HepG2 (cell line): ENCODE measurements around the gene CALML6. TPM values are rescaled to one million over a fixed set of nuclear protein-coding genes. Genes with fewer than 3 reads are reported as not detected.

Experiments used
- HCFC1 ChIP-seq: fragments of 150-350 bp; IDR thresholded peaks from 2 replicates; pipeline ENCODE4 v1.6.1; 2014; ENCODE audit warnings: low read depth, low read length
- HES4 ChIP-seq: sonication (generic); formaldehyde crosslinking; IDR thresholded peaks from 2 replicates; pipeline ENCODE4 v1.9.0; 2021; ENCODE audit warnings: mild to moderate bottlenecking, missing genetic modification reagents, borderline replicate concordance
- ISX ChIP-seq: sonication (generic); formaldehyde crosslinking; conservative IDR thresholded peaks from 2 replicates; pipeline ENCODE4 v1.5.0; 2020; ENCODE audit warnings: missing genetic modification reagents
- MYNN ChIP-seq: sonication (generic); formaldehyde crosslinking; IDR thresholded peaks from 2 replicates; pipeline ENCODE4 v1.4.0; 2020; ENCODE audit warnings: mild to moderate bottlenecking, low read depth, missing genetic modification reagents
- NAIF1 ChIP-seq: sonication (generic); formaldehyde crosslinking; IDR thresholded peaks from 2 replicates; pipeline ENCODE4 v1.5.0; 2020; ENCODE audit warnings: mild to moderate bottlenecking, missing genetic modification reagents, borderline replicate concordance
- TCF7 ChIP-seq: sonication (generic); IDR thresholded peaks from 2 replicates; pipeline ENCODE4 v1.6.1; 2016; ENCODE audit warnings: antibody characterized with exemption, low read depth
- ZBTB38 ChIP-seq: sonication (generic); formaldehyde crosslinking; IDR thresholded peaks from 2 replicates; pipeline ENCODE4 v1.5.1; 2020; ENCODE audit warnings: mild to moderate bottlenecking, missing genetic modification reagents
- ZMYM3 ChIP-seq: sonication (generic); formaldehyde crosslinking; IDR thresholded peaks from 2 replicates; pipeline ENCODE4 v1.5.1; 2020; ENCODE audit warnings: mild to moderate bottlenecking, missing genetic modification reagents
- ZNF296 ChIP-seq: sonication (generic); formaldehyde crosslinking; conservative IDR thresholded peaks from 2 replicates; pipeline ENCODE4 v1.5.0; 2020; ENCODE audit warnings: mild to moderate bottlenecking, missing genetic modification reagents
- ZNF3 ChIP-seq: IDR thresholded peaks from 2 replicates; pipeline ENCODE4 v1.7.0; 2017; ENCODE audit warnings: inconsistent platforms
- ZNF30 ChIP-seq: sonication (generic); formaldehyde crosslinking; IDR thresholded peaks from 2 replicates; pipeline ENCODE4 v1.5.0; 2020; ENCODE audit warnings: mild to moderate bottlenecking, missing genetic modification reagents
- ZNF331 ChIP-seq: sonication (generic); formaldehyde crosslinking; IDR thresholded peaks from 2 replicates; pipeline ENCODE4 v1.4.0; 2020; ENCODE audit warnings: missing genetic modification reagents
- ZNF33B ChIP-seq: sonication (generic); formaldehyde crosslinking; IDR thresholded peaks from 2 replicates; pipeline ENCODE4 v1.5.1; 2020; ENCODE audit warnings: mild to moderate bottlenecking, missing genetic modification reagents
- ZNF557 ChIP-seq: sonication (generic); formaldehyde crosslinking; IDR thresholded peaks from 2 replicates; pipeline ENCODE4 v1.4.0; 2020; ENCODE audit warnings: missing genetic modification reagents
- ZNF564 ChIP-seq: sonication (generic); formaldehyde crosslinking; IDR thresholded peaks from 2 replicates; pipeline ENCODE4 v1.8.1; 2023; ENCODE audit warnings: mild to moderate bottlenecking, missing genetic modification reagents
- ZNF879 ChIP-seq: sonication (generic); formaldehyde crosslinking; IDR thresholded peaks from 2 replicates; pipeline ENCODE4 v1.8.1; 2023; ENCODE audit warnings: missing genetic modification reagents
- ZSCAN25 ChIP-seq: sonication (generic); formaldehyde crosslinking; IDR thresholded peaks from 2 replicates; pipeline ENCODE4 v1.8.0; 2022; ENCODE audit warnings: mild to moderate bottlenecking, missing genetic modification reagents
- ZSCAN9 ChIP-seq: IDR thresholded peaks from 2 replicates; pipeline ENCODE4 v1.6.1; 2016; ENCODE audit warnings: borderline replicate concordance
- polyA plus RNA-seq, 8 experiments: library from polyadenylated mRNA; depleted of rRNA in 3 of 8; stranded (reverse) in 7 of 8; unstranded in 1 of 8; fragments of >200 nt; fragmentation: Illumina TruSeq in 4 of 8; extraction: Trizol in 4 of 8; gene quantifications; 2 replicates each; pipeline versions ENCODE4 v1.2.1 to v1.2.3, GENCODE V29; 2011 to 2016; ENCODE audit warnings: low read depth in 4 of 8, missing spikeins in 1 of 8, mixed read lengths in 1 of 8; ENCODE audit not compliant: insufficient read depth in 1 of 8
- total RNA-seq, 5 experiments: library from RNA; depleted of rRNA; stranded (reverse); fragments of >200 nt; fragmentation: Illumina TruSeq; extraction: Trizol; gene quantifications; 2 replicates each; pipeline ENCODE4 v1.2.3, GENCODE V29; 2016; ENCODE audit warnings: low read depth in 1 of 5
- TF ChIP-seq, protein P1 (sequence below): sonication (generic); formaldehyde crosslinking; IDR thresholded peaks from 2 replicates; pipeline ENCODE4 v1.8.0; 2022; ENCODE audit warnings: low read depth, missing genetic modification reagents
- TF ChIP-seq, protein P2 (sequence below): sonication (generic); formaldehyde crosslinking; IDR thresholded peaks from 2 replicates; pipeline ENCODE4 v1.5.0; 2020; ENCODE audit warnings: missing genetic modification reagents, mild to moderate bottlenecking, borderline replicate concordance
- TF ChIP-seq, protein P3 (sequence below): sonication (generic); formaldehyde crosslinking; conservative IDR thresholded peaks from 2 replicates; pipeline ENCODE4 v1.8.0; 2022; ENCODE audit warnings: low read depth, missing genetic modification reagents
- TF ChIP-seq, protein P4 (sequence below): sonication (generic); formaldehyde crosslinking; IDR thresholded peaks from 2 replicates; pipeline ENCODE4 v1.9.0; 2021; ENCODE audit warnings: missing genetic modification reagents, mild to moderate bottlenecking, borderline replicate concordance
- TF ChIP-seq, protein P5 (sequence below): sonication (generic); formaldehyde crosslinking; IDR thresholded peaks from 2 replicates; pipeline ENCODE4 v1.4.0; 2020; ENCODE audit warnings: mild to moderate bottlenecking, missing genetic modification reagents
- TF ChIP-seq, protein P6 (sequence below): sonication (generic); formaldehyde crosslinking; IDR thresholded peaks from 2 replicates; pipeline ENCODE4 v1.4.0; 2020; ENCODE audit warnings: missing genetic modification reagents, low read depth, mild to moderate bottlenecking, borderline replicate concordance

Gene CALML6
- total and polyA plus RNA-seq, 2 of the 13 experiments (the other 11 are each of a cell fraction or from before 2014, with no cell fraction given), result 0.11 to 0.12 TPM

DNA sequence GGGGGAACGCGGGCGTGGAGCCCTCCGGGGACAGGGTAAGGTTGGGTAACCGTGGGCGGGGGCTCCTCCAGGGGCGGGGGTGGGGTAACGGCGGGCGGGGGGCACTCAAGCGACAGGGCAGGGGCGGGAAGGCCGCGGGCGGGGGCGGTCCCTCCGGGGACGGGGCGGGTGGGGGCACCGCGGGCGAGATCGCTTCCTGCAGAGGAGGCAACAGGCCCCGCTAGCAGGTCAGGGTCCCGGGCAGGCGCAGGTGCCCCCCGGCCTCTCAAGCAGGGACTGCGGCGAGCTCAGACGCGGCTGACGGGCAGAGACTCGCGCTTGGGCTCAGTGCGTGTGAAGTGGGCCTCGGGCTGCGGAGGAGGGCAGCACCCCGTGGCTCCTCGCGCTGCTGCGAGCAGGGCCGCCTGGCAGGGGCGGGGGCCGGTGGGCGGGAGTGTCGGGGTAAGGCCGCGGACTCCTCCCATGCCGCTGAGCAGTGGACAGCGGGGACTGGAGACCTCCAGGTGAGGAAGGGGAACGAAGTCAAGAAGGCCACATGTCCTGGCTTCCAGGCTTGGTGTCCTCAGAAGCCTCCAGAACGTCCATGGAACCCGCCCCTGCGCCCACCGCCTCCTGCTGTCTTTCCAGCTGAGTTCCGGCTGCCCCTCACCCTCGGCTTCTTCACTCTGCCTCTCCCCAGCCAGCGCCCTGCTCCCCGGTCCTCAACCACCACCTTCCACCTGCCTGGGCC, 23.5 kb upstream of the CALML6 start (continued):
- TF ChIP-seq, protein P1, sequence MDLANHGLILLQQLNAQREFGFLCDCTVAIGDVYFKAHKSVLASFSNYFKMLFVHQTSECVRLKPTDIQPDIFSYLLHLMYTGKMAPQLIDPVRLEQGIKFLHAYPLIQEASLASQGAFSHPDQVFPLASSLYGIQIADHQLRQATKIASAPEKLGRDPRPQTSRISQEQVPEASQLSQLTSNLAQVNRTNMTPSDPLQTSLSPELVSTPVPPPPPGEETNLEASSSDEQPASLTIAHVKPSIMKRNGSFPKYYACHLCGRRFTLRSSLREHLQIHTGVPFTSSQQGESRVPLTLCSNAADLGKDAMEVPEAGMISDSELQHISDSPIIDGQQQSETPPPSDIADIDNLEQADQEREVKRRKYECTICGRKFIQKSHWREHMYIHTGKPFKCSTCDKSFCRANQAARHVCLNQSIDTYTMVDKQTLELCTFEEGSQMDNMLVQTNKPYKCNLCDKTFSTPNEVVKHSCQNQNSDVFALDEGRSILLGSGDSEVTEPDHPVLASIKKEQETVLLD, result no peak; the same call in 1 of the 2 replicates
- TF ChIP-seq, protein P2, sequence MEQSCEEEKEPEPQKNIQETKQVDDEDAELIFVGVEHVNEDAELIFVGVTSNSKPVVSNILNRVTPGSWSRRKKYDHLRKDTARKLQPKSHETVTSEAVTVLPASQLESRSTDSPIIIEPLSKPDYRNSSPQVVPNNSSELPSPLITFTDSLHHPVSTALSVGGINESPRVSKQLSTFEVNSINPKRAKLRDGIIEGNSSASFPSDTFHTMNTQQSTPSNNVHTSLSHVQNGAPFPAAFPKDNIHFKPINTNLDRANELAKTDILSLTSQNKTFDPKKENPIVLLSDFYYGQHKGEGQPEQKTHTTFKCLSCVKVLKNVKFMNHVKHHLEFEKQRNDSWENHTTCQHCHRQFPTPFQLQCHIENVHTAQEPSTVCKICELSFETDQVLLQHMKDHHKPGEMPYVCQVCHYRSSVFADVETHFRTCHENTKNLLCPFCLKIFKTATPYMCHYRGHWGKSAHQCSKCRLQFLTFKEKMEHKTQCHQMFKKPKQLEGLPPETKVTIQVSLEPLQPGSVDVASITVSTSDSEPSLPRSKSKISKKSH (CRISPR knock-in tag), result peak; percentile 51
- TF ChIP-seq ZNF33B (CRISPR knock-in tag) (no peak), ZNF564 (CRISPR knock-in tag) (no peak), ZNF3 (CRISPR knock-in tag) (no peak), ZNF557 (CRISPR knock-in tag) (no peak), HCFC1 (no peak), ZNF879 (CRISPR knock-in tag) (no peak), ZNF30 (CRISPR knock-in tag) (no peak), ZNF331 (CRISPR knock-in tag) (no peak), ZMYM3 (CRISPR knock-in tag) (no peak), ZSCAN9 (CRISPR knock-in tag) (no peak), HES4 (CRISPR knock-in tag) (no peak), ZSCAN25 (CRISPR knock-in tag) (peak; percentile 15; the same call in 1 of the 2 replicates), ZBTB38 (CRISPR knock-in tag) (no peak; the same call in 1 of the 2 replicates), ISX (CRISPR knock-in tag) (no peak), TCF7 (no peak), MYNN (CRISPR knock-in tag) (no peak), NAIF1 (no peak; the same call in 1 of the 2 replicates), ZNF296 (CRISPR knock-in tag) (no peak)
- TF ChIP-seq, protein P3, sequence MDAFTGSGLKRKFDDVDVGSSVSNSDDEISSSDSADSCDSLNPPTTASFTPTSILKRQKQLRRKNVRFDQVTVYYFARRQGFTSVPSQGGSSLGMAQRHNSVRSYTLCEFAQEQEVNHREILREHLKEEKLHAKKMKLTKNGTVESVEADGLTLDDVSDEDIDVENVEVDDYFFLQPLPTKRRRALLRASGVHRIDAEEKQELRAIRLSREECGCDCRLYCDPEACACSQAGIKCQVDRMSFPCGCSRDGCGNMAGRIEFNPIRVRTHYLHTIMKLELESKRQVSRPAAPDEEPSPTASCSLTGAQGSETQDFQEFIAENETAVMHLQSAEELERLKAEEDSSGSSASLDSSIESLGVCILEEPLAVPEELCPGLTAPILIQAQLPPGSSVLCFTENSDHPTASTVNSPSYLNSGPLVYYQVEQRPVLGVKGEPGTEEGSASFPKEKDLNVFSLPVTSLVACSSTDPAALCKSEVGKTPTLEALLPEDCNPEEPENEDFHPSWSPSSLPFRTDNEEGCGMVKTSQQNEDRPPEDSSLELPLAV, result no peak
- TF ChIP-seq, protein P4, sequence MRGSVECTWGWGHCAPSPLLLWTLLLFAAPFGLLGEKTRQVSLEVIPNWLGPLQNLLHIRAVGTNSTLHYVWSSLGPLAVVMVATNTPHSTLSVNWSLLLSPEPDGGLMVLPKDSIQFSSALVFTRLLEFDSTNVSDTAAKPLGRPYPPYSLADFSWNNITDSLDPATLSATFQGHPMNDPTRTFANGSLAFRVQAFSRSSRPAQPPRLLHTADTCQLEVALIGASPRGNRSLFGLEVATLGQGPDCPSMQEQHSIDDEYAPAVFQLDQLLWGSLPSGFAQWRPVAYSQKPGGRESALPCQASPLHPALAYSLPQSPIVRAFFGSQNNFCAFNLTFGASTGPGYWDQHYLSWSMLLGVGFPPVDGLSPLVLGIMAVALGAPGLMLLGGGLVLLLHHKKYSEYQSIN (CRISPR knock-in tag), result no peak
- TF ChIP-seq, protein P5, sequence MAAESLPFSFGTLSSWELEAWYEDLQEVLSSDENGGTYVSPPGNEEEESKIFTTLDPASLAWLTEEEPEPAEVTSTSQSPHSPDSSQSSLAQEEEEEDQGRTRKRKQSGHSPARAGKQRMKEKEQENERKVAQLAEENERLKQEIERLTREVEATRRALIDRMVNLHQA, result no peak
- TF ChIP-seq, protein P6, sequence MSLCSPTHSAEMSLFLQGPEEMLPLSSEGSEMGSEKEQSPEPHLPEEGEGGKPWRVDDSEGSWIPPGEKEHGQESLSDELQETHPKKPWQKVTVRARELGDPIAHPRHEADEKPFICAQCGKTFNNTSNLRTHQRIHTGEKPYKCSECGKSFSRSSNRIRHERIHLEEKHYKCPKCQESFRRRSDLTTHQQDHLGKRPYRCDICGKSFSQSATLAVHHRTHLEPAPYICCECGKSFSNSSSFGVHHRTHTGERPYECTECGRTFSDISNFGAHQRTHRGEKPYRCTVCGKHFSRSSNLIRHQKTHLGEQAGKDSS (CRISPR knock-in tag), result peak; percentile 37; the same call in 1 of the 2 replicates
